ENCODE results near the gene IL13RA2. TPM values are rescaled to one million over a fixed set of nuclear protein-coding genes. Genes with fewer than 3 reads are reported as not detected.

IL13RA2 gene
- total and polyA plus RNA-seq, 2 of the 13 experiments (the other 11 are each of a cell fraction or from before 2014, with no cell fraction given) = not detected

GRCh38 chrX:115031989-115032388 is 14.6 kb upstream of the IL13RA2 start:
- Histone ChIP-seq H3K4me3 (replicated peaks in 1 of 3; ENCODE audit: insufficient read depth in 1 of 3, low read depth in 2 of 3, low read length in 3 of 3) (no peak overlapping the region), H3K4me2 (ENCODE audit: low read depth, low read length) (no peak overlapping the region), H3K27ac (ENCODE audit: extremely low read length, insufficient read depth, low read length) (no peak overlapping the region), H3K36me3 (replicated peaks in 1 of 2; ENCODE audit: control insufficient read depth in 1 of 2, insufficient read depth in 2 of 2, low read length in 2 of 2) (no peaks in the 10 kb centered on the region), H3K79me2 (ENCODE audit: insufficient read depth, low read length) (no peaks in the 10 kb centered on the region), H4K20me1 (ENCODE audit: insufficient read depth, low read length) (no peaks in the 10 kb centered on the region), H3K9ac (ENCODE audit: insufficient read depth, low read depth, low read length) (no peak overlapping the region), H2AFZ (ENCODE audit: low read length) (no peak overlapping the region), H3K9me3 (ENCODE audit: low read length) (no peaks in the 10 kb centered on the region), H3K27me3 (ENCODE audit: control insufficient read depth in 1 of 2, insufficient read depth in 2 of 2, low read length in 2 of 2) (no peaks in the 10 kb centered on the region), H3K4me1 (ENCODE audit: insufficient read depth, low read length) (no peaks in the 10 kb centered on the region)
- no peak for TF ChIP-seq XRCC5 (optimal IDR thresholded peaks at IDR 0.05; ENCODE audit: low read length)
- no peak for TF ChIP-seq SMYD3 (CRISPR knock-in tag; IDR thresholded peaks at IDR 0.05)
- no peak for TF ChIP-seq ZKSCAN8 (CRISPR knock-in tag; IDR thresholded peaks at IDR 0.05; ENCODE audit: borderline replicate concordance)
- TF ChIP-seq HINFP (CRISPR knock-in tag; IDR thresholded peaks at IDR 0.05; ENCODE audit: low read depth) = no peak
- TF ChIP-seq ZNF552 (CRISPR knock-in tag; IDR thresholded peaks at IDR 0.05; ENCODE audit: borderline replicate concordance) = no peak
- TF ChIP-seq FLYWCH1 (CRISPR knock-in tag; IDR thresholded peaks at IDR 0.05) = no peak
- TF ChIP-seq HOMEZ (CRISPR knock-in tag; IDR thresholded peaks at IDR 0.05; ENCODE audit: low read depth) = no peak
- TF ChIP-seq ZBTB34 (CRISPR knock-in tag; IDR thresholded peaks at IDR 0.05) = no peak
- TF ChIP-seq ZNF496 (CRISPR knock-in tag; IDR thresholded peaks at IDR 0.05; ENCODE audit: insufficient replicate concordance) = no peak
- TF ChIP-seq GFI1 (CRISPR knock-in tag; IDR thresholded peaks at IDR 0.05; ENCODE audit: borderline replicate concordance) = no peak
- no peak for TF ChIP-seq CREM (IDR thresholded peaks at IDR 0.05)
- no peak for TF ChIP-seq CREM (CRISPR knock-in tag; IDR thresholded peaks at IDR 0.05)
- no peak for TF ChIP-seq ZNF547 (CRISPR knock-in tag; IDR thresholded peaks at IDR 0.05)
- TF ChIP-seq MYC (CRISPR knock-in tag; IDR thresholded peaks at IDR 0.05; ENCODE audit: borderline replicate concordance) = no peak
- TF ChIP-seq E2F1 (CRISPR knock-in tag; IDR thresholded peaks at IDR 0.05) = no peak
- BruUV-seq (replicated peaks) = no TSS peak
- intact Hi-C loops (cut with micrococcal nuclease; ENCODE audit: unreplicated experiment) (no loop called here), in situ Hi-C loops (cut with HindIII; ENCODE audit: extremely low pct_ligation_motif_present, low pct_unique_long_range_greater_than_20kb) (no loop called here)
- ATAC-seq = no peak
- ChIA-PET CTCF (ENCODE audit: low intra/inter-chr PET ratio, low total read pairs) (no interaction called here), POLR2A (no interaction called here)
- no peak for FAIRE-seq
- 90% methylated on average over 1 of the region's 2 CpGs for WGBS (ENCODE audit: low lambda C conversion rate)
- no peak for DNase-seq (ENCODE audit: low spot score)
